NCI-H748 (cell line): Measurements from ENCODE around the gene ABHD12B.
"Not testable (repeated sequence)": the region's sequence is repeated elsewhere in the genome, so short reads cannot be mapped to it uniquely, and the experiment has no call there.

Experiments used
- DNase-seq: peaks from one replicate; lab custom pipeline; 2025; ENCODE audit not compliant: unreplicated experiment; lab: John Stamatoyannopoulos, UW

Gene ABHD12B

GRCh38 chr14:50932592-50933495 lies 61.0 kb downstream of the ABHD12B start:
- no peak for DNase-seq

- no peak for DNase-seq
Observed at GRCh38 chr14:50935126-50936015, 63.5 kb downstream of the ABHD12B start.

- DNase-seq = no peak
Observed at GRCh38 chr14:50936016-50936340, 64.1 kb downstream of the ABHD12B start.

- DNase-seq = no peak
Observed at GRCh38 chr14:50936882-50937281, 65.0 kb downstream of the ABHD12B start.

- DNase-seq = no peak
Observed at GRCh38 chr14:50937325-50937724, 65.5 kb downstream of the ABHD12B start.

GRCh38 chr14:50937800-50938199 lies 65.9 kb downstream of the ABHD12B start:
- no peak for DNase-seq

- DNase-seq = no peak
Observed at GRCh38 chr14:50941151-50941550, 69.3 kb downstream of the ABHD12B start.

- not testable (repeated sequence) for DNase-seq
Observed at GRCh38 chr14:50941638-50942037, 69.8 kb downstream of the ABHD12B start.

- peak; percentile 10 for DNase-seq
Observed at GRCh38 chr14:50943261-50943942, 71.5 kb downstream of the ABHD12B start.

- DNase-seq = peak; percentile 81
Observed at GRCh38 chr14:50943943-50944646, 72.2 kb downstream of the ABHD12B start, which contains the start of gene PYGL. Gene PYGL (minus strand): TSS chr14:50944483. CDS start chr14:50944403, 80 bp downstream.

- peak; percentile 86 for DNase-seq
Observed at GRCh38 chr14:50944647-50945413, 73.0 kb downstream of the ABHD12B start.

GRCh38 chr14:50946234-50946935 lies 74.5 kb downstream of the ABHD12B start:
- DNase-seq = no peak

GRCh38 chr14:50947446-50947845 lies 75.6 kb downstream of the ABHD12B start:
- DNase-seq = peak; percentile 28

- no peak for DNase-seq
Observed at GRCh38 chr14:50948205-50948604, 76.4 kb downstream of the ABHD12B start.

GRCh38 chr14:50951032-50951431 lies 79.2 kb downstream of the ABHD12B start:
- no peak for DNase-seq

- no peak for DNase-seq
Observed at GRCh38 chr14:50953502-50953901, 81.6 kb downstream of the ABHD12B start.
